ENCODE measurements around the gene CDK5RAP2.

CDK5RAP2 gene

DNA sequence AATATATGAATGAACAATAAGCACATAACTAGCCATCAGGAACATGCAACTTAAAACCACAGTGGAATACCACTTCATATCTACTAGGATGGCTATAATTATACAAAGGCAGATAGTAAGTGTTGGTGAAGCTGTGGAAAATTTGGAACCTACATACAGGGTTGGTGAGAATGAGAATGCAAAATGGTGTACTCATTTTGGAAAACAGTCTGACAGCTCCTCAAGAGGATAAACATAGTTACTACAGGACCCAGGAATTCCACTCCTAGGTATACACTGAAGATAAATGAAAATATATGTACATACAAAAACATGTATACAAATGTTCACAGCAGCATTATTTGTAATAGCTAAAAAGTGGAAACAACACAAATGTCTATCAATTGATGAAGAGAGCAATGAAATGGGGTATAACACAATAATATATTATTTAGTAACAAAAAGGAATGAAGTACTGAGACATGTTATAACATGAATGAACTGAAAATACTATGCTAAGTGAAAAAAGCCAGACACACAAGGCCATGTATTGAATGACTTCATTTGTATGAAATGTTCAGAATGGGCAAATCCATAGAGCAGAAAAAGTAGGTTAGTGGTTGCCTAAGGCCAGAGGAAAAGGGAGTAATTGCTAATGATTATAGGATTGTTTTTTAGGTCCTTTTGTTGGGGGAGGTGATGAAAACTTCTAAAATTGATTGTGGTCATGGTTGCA is 31.2 kb upstream of the CDK5RAP2 start:
- FAIRE-seq (peak; percentile 97), DNase-seq (ENCODE audit: insufficient read length, low spot score) (no peak)
- no peak for TF ChIP-seq POLR2A (IDR thresholded peaks at IDR 0.05; ENCODE audit: low read depth, low read length)

DNA sequence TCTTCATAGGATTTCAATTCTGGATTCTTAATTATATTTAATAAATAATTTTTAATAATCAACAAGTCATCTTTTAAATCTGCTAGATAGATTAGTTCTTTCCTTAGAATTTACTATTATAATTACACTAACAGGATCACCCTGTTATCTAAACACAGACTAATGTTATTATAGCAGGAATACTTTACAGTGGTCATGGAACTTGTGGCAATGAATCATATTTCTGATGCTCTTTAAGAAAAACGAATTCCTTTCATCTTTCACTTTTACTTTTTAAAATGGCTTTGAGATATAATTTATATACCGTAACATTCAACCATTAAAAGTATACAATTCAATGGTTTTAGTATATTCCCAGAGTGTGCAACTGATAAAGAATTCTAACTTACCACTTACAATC is 29.7 kb upstream of the CDK5RAP2 start:
- FAIRE-seq: peak; percentile 97
- TF ChIP-seq POLR2A (IDR thresholded peaks at IDR 0.05; ENCODE audit: low read depth, low read length): no peak
- no peak for DNase-seq (ENCODE audit: insufficient read length, low spot score)

GRCh38 chr9:120608421-120608820 is 28.5 kb upstream of the CDK5RAP2 start:
- no peak for TF ChIP-seq POLR2A (IDR thresholded peaks at IDR 0.05; ENCODE audit: low read depth, low read length)
- DNase-seq (ENCODE audit: insufficient read length, low spot score) (no peak), FAIRE-seq (peak; percentile 99)

DNA sequence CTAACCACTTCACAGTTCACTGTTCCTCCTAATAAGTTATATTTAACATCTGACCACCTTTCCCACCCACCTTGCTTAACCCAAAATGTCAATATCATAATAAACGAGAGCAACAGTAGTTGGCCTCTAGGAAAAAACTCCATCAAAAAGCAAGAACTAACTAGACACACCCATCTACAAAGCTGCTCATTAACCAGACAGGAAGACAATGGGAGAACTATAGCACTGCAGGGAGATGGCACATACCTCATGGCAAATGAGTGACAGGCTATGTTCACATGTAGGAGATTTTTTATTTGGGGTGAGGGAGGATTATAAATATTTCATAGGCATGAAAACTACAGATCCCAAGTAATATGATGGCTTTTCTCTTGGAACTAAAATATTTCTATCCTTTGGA is 23.6 kb upstream of the CDK5RAP2 start:
- peak; percentile 89 for FAIRE-seq
- DNase-seq (ENCODE audit: insufficient read length, low spot score): no peak
- no peak for TF ChIP-seq POLR2A (IDR thresholded peaks at IDR 0.05; ENCODE audit: low read depth, low read length)

GRCh38 chr9:120603010-120603409 is 23.0 kb upstream of the CDK5RAP2 start:
- DNase-seq (ENCODE audit: insufficient read length, low spot score): no peak
- no peak for FAIRE-seq
- TF ChIP-seq POLR2A (IDR thresholded peaks at IDR 0.05; ENCODE audit: low read depth, low read length): no peak

- no peak for TF ChIP-seq POLR2A (IDR thresholded peaks at IDR 0.05; ENCODE audit: low read depth, low read length)
- DNase-seq (ENCODE audit: insufficient read length, low spot score) (no peak), FAIRE-seq (no peak)
These were observed 13.9 kb upstream of the CDK5RAP2 start for GRCh38 chr9:120593955-120594277.

GRCh38 chr9:120593250-120593954 is 13.4 kb upstream of the CDK5RAP2 start:
- no peak for TF ChIP-seq POLR2A (IDR thresholded peaks at IDR 0.05; ENCODE audit: low read depth, low read length)
- no peak for FAIRE-seq
- no peak for DNase-seq (ENCODE audit: insufficient read length, low spot score)

DNA sequence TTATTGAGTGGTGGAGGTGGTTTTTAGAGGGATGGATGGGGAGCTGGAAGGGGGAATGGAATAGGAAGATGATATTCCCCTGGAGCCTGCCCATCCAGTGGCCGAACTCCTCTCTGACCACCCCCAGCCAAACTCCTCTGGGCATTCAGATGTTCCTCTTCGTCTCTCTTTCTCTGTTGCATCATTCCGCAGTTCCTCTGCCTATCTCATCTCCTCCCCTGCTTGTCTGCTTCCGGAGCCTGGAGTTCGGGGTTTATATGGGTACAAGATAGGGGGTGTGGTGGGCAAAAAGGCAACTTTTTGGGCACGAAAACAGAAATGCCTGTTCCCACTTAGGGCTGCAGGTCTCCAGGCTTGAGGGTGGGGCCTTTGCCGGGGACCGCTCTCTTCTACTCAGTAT is 12.2 kb upstream of the CDK5RAP2 start:
- no peak for TF ChIP-seq POLR2A (IDR thresholded peaks at IDR 0.05; ENCODE audit: low read depth, low read length)
- FAIRE-seq (no peak), DNase-seq (ENCODE audit: insufficient read length, low spot score) (no peak)

DNA sequence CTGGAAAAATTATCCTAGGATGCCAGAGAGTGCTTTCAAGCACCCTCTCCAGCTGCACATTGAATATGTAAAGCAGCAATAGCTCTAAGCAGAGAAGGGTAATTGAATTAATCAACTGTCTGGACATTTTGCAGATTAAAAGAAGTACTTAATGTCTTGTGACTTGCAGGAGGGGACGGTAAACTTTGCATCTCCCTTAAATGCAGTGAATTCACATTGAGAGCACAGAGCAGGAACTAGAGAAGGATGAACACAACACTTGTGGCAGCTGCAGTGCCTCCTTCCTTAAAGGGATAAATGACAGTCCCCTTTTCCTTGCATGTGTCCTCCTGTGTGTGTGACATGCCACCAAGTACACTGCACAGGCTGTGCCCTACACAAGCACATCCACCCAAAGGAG is 7.4 kb upstream of the CDK5RAP2 start:
- DNase-seq (ENCODE audit: insufficient read length, low spot score): no peak
- no peak for TF ChIP-seq POLR2A (IDR thresholded peaks at IDR 0.05; ENCODE audit: low read depth, low read length)
- FAIRE-seq: no peak

DNA sequence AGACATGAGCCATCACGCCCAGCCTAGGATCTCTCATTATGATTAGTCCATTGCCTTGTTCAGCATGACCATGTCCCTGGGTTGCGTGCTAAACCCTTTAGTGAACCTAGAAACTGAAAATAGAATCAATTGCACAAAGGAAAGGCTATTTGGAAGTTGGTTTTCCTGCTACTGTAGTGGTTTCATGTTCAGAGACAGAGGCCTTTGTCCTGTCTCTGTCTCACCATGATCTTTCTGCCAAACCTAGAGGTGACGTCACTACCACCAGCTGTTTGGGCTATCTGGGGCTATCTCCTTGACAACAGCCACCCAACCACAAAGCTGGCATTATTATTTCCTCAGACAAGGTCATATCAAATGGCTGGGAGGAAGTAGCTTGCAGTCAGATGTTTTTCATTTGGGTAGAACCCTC is 4.0 kb upstream of the CDK5RAP2 start:
- FAIRE-seq: peak; percentile 97
- TF ChIP-seq POLR2A (IDR thresholded peaks at IDR 0.05; ENCODE audit: low read depth, low read length): no peak
- DNase-seq (ENCODE audit: insufficient read length, low spot score): peak; percentile 91

DNA sequence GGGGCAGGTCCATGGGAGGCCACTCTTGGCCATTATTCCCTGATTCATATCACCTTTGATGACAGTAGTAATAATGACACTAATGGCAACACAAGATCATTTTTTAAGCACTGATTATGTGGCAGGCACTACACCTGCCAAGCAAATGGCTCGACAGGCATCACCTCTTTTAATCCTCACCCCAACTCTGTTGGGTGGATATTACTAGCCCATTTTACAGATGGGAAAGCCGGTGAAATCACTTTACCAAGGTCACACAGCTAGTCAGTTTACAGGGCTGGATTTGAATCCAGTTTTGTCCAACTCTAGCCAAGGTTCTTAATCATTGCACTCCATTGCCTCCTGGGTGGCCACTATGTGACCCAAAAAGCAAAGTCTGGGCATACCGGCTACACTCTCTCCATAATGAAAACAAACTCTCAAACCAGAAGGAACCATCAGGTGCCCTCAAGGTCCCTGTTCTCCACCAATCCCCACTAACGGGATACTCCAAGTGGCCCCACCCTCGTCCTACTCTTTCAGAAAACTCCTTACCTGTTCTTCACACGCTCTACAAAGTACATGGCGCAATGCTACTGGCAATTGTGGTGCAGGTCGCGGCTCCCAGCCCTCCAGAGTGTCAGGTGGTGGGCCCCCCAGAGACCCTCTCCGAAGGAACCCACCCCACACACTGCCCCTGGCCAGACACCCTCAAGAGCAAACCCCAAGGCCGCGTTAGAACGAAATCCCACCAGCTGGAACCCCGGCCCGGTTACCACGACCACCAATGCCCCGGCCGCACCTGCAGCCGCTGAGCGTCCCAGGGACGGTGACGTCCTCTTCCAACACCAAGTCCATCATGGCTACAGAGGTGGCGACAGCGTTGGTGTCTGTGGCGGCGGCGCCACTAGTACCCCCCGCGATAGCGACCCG is 572 bp downstream of the CDK5RAP2 start:
- no peak for TF ChIP-seq POLR2A (IDR thresholded peaks at IDR 0.05; ENCODE audit: low read depth, low read length)
- DNase-seq (ENCODE audit: insufficient read length, low spot score) (peak; percentile 67), FAIRE-seq (peak; percentile 23)

DNA sequence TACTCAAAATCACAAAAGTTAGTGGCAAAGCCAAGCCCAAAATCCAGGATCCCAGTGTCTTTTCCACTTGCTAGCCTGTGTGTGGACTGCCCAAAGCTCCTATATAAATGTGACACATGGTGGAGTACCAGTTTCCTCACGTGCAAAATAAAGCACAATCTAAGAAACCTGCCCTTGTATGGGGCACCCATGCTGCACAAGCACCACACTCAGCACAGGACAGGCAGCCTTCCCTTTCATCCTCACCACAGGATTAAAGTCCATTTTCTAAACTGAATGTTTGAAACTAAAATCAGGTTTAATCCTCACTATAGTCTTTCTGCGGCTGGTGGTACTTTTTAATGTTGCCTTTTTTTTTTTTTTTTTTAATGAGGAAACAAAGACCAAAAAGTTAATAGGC is 5.5 kb downstream of the CDK5RAP2 start:
- no peak for TF ChIP-seq POLR2A (IDR thresholded peaks at IDR 0.05; ENCODE audit: low read depth, low read length)
- FAIRE-seq (no peak), DNase-seq (ENCODE audit: insufficient read length, low spot score) (no peak)

DNA sequence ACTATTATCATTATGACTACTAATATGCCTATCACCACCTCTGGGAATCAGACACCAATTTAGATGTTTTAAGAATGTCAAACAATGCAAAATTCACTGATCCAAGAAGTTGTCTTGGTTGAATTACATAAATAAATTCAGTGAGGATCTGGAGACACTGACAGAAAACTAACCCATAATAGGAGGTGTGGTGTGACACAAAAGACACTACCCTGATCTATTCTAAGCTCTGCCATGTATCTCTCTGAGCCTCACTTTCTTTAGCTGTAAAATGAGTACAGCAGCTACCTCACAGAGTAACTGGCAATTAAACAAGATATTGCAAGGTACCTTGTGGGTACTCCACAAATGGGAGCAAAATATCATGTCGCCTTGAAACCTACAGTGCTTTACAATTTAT is 7.5 kb downstream of the CDK5RAP2 start:
- FAIRE-seq (no peak), DNase-seq (ENCODE audit: insufficient read length, low spot score) (no peak)
- TF ChIP-seq POLR2A (IDR thresholded peaks at IDR 0.05; ENCODE audit: low read depth, low read length): no peak

All from H54 (cell line).